ENCODE data around the gene NT5C. TPM values are rescaled to one million over a fixed set of nuclear protein-coding genes. Genes with fewer than 3 reads are reported as not detected.

NT5C gene
- 13.5 TPM for total RNA-seq (ENCODE audit: unreplicated experiment)
- long read RNA-seq, transcript NT5C-201 (5 exons, 954 nt), result major isoform, 5 of 14 reads
- long read RNA-seq, partial matches to known transcripts, result 0 of 14 reads
- long read RNA-seq, other reads (novel, unspliced or antisense), result 3 of 14 reads

DNA sequence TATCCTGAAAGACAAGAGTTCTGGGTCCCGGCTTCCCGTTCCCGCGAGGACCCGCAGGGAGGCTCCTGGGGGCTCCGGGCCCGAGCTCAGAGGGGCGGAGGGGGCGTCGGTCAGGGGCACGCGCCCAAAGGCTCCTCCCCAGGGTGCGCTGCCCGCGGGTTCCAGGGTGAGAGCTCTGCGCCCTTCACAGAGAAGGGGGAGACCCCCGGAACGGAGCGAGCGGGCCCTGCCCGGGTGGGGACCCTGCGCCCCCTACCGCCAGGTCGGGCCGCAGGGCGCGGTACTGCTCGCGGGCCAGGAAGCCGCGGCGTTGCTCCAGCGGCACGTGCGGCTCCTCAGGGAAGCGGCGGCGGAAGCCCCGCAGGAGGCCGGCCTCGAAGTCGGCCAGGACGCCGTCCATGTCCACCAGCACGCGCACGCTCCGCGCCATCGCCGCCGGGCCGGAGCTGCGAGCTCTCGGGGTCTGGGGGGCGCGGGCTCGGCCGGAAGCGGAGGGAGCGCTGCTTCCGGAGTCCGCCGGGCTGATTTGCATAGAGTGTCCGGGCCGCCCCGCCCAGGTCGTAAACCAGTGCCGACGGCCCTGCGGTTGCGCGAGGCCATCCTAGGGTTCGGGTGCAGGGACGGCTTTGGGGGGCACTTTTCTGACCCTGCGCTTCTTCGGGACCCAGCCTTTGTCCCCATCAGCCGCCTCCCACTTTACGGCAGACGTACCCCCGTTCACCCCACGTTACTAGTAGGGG is at the start of gene NT5C:
TSS of gene NT5C (minus strand) at position 465 of the 740 bp plus-strand sequence. CDS start at position 430, 35 bp downstream.
- H3K9me3 Mint-ChIP-seq (ENCODE audit: unreplicated experiment), result no peaks in the 10 kb centered on the region
- H3K27ac Mint-ChIP-seq (ENCODE audit: unreplicated experiment), result peak within 1 kb of the TSS; percentile 72
- peak; percentile 79 for DNase-seq (ENCODE audit: low spot score)
- peaks cover 8% of the 10 kb centered on the region for H3K4me1 Mint-ChIP-seq (ENCODE audit: unreplicated experiment)
- TF ChIP-seq, protein P1, sequence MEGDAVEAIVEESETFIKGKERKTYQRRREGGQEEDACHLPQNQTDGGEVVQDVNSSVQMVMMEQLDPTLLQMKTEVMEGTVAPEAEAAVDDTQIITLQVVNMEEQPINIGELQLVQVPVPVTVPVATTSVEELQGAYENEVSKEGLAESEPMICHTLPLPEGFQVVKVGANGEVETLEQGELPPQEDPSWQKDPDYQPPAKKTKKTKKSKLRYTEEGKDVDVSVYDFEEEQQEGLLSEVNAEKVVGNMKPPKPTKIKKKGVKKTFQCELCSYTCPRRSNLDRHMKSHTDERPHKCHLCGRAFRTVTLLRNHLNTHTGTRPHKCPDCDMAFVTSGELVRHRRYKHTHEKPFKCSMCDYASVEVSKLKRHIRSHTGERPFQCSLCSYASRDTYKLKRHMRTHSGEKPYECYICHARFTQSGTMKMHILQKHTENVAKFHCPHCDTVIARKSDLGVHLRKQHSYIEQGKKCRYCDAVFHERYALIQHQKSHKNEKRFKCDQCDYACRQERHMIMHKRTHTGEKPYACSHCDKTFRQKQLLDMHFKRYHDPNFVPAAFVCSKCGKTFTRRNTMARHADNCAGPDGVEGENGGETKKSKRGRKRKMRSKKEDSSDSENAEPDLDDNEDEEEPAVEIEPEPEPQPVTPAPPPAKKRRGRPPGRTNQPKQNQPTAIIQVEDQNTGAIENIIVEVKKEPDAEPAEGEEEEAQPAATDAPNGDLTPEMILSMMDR (IDR thresholded peaks at IDR 0.05; ENCODE audit: unreplicated experiment), result peak; percentile 77
- H3K36me3 Mint-ChIP-seq (ENCODE audit: low read depth, unreplicated experiment), result peaks cover 18% of the 10 kb centered on the region
- H3K4me3 Mint-ChIP-seq (ENCODE audit: unreplicated experiment), result peak within 1 kb of the TSS; percentile 71
- peaks cover 10% of the 10 kb centered on the region for H3K27me3 Mint-ChIP-seq (ENCODE audit: unreplicated experiment)

DNA sequence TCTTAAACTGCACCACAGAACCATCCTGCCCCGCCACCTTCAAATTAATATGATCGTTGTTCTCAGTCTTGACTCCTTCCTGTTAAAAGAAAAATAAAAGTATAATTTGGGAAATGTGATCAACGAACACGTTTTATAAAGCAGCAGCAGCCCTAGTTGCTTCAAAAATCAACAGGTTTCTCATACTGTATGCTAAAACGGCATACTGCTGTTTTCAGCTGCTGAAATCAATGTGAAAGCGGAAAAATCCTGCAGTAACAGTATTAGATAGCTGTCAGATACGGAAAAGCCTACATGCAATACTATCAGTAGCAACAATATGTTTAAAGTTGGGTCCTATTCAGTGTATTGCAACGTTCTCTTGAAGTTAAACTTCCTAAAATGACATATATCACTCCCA is 49.6 kb upstream of the NT5C start:
- H3K4me1 Mint-ChIP-seq (ENCODE audit: unreplicated experiment), result peaks cover 25% of the 10 kb centered on the region
- TF ChIP-seq, protein P1 (IDR thresholded peaks at IDR 0.05; ENCODE audit: unreplicated experiment), result no peak
- DNase-seq (ENCODE audit: low spot score), result no peak
- peak overlapping the region; percentile 79 for H3K27ac Mint-ChIP-seq (ENCODE audit: unreplicated experiment)
- H3K9me3 Mint-ChIP-seq (ENCODE audit: unreplicated experiment), result no peaks in the 10 kb centered on the region
- peak overlapping the region; percentile 97 for H3K4me3 Mint-ChIP-seq (ENCODE audit: unreplicated experiment)
- peaks cover 14% of the 10 kb centered on the region for H3K27me3 Mint-ChIP-seq (ENCODE audit: unreplicated experiment)
- H3K36me3 Mint-ChIP-seq (ENCODE audit: low read depth, unreplicated experiment), result peaks cover 32% of the 10 kb centered on the region

DNA sequence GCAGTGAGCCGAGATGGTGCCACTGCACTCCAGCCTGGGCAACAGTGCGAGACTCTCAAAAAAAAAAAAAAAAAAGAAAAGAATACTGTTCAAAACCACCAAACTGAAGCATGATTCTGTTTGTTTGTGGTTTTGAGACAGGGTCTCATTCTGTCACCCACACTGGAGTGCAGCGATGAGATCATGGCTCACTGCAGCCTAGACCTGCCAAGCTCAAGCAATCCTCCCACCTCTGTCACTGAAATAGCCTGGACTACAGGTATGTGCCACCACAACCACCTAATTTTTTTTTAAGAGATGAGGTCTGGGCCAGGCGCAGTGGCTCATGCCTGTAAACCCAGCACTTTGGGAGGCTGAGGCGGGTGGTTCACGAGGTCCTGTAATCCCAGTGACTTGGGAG is 46.9 kb upstream of the NT5C start:
- no peaks in the 10 kb centered on the region for H3K9me3 Mint-ChIP-seq (ENCODE audit: unreplicated experiment)
- TF ChIP-seq, protein P1 (IDR thresholded peaks at IDR 0.05; ENCODE audit: unreplicated experiment), result no peak
- H3K27me3 Mint-ChIP-seq (ENCODE audit: unreplicated experiment), result peaks cover 5% of the 10 kb centered on the region
- no peak overlapping the region for H3K4me3 Mint-ChIP-seq (ENCODE audit: unreplicated experiment)
- DNase-seq (ENCODE audit: low spot score), result no peak
- peaks cover 13% of the 10 kb centered on the region for H3K4me1 Mint-ChIP-seq (ENCODE audit: unreplicated experiment)
- H3K36me3 Mint-ChIP-seq (ENCODE audit: low read depth, unreplicated experiment), result peaks cover 32% of the 10 kb centered on the region
- H3K27ac Mint-ChIP-seq (ENCODE audit: unreplicated experiment), result no peak overlapping the region

GRCh38 chr17:75176625-75177024 is 45.1 kb upstream of the NT5C start:
- TF ChIP-seq, protein P1 (IDR thresholded peaks at IDR 0.05; ENCODE audit: unreplicated experiment), result no peak
- Mint-ChIP-seq H3K27ac (ENCODE audit: unreplicated experiment) (peak overlapping the region; percentile 77), H3K4me1 (ENCODE audit: unreplicated experiment) (peaks cover 9% of the 10 kb centered on the region), H3K27me3 (ENCODE audit: unreplicated experiment) (peaks cover 3% of the 10 kb centered on the region), H3K4me3 (ENCODE audit: unreplicated experiment) (peak overlapping the region; percentile 67), H3K9me3 (ENCODE audit: unreplicated experiment) (no peaks in the 10 kb centered on the region), H3K36me3 (ENCODE audit: low read depth, unreplicated experiment) (peaks cover 37% of the 10 kb centered on the region)
- DNase-seq (ENCODE audit: low spot score), result no peak

DNA sequence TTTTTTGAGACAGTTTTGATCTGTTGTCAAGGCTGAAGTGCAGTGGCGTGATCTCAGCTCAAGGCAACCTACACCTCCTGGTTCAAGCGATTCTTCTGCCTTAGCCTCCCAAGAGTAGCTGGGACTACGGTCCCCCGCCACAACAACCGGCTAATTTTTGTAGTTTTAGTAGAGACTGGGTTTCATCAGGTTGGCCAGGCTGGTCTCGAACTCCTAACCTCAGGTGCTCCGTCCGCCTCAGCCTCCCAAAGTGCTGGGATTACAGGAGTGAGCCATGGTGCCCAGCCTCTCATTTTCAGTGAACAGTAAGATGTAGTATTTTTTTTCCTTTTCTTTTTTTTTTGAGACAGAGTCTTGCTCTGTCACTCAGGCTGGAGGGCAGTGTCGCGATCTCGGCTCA is 43.5 kb upstream of the NT5C start:
- H3K4me1 Mint-ChIP-seq (ENCODE audit: unreplicated experiment), result no peaks in the 10 kb centered on the region
- H3K27me3 Mint-ChIP-seq (ENCODE audit: unreplicated experiment), result no peaks in the 10 kb centered on the region
- DNase-seq (ENCODE audit: low spot score), result no peak
- TF ChIP-seq, protein P1 (IDR thresholded peaks at IDR 0.05; ENCODE audit: unreplicated experiment), result no peak
- no peaks in the 10 kb centered on the region for H3K9me3 Mint-ChIP-seq (ENCODE audit: unreplicated experiment)
- H3K27ac Mint-ChIP-seq (ENCODE audit: unreplicated experiment), result no peak overlapping the region
- no peak overlapping the region for H3K4me3 Mint-ChIP-seq (ENCODE audit: unreplicated experiment)
- H3K36me3 Mint-ChIP-seq (ENCODE audit: low read depth, unreplicated experiment), result peaks cover 28% of the 10 kb centered on the region
